Common myeloid progenitor, CD34-positive (primary cell): ENCODE data around the gene ADARB2.
"Not testable (repeated sequence)": the region's sequence is repeated elsewhere in the genome, so short reads cannot be mapped to it uniquely, and the experiment has no call there.

Experiments used
- CTCF ChIA-PET: fragments of 350-600 bp; sonication (Branson Sonifier 250); formaldehyde crosslinking; loops from one replicate; lab custom pipeline; 2021; ENCODE audit warnings: antibody characterized with exemption; lab: Charles Lee
- POLR2A ChIA-PET: fragments of 350-600 bp; sonication (Branson Sonifier 250); formaldehyde crosslinking; loops from one replicate; lab custom pipeline; 2021; ENCODE audit warnings: antibody characterized with exemption; lab: Charles Lee
- DNase-seq, 3 donors: peaks; one replicate each; pipeline versions ENCODE4 v3.0.0 to v3.0.0-alpha.2; 2013
- H3K27ac ChIP-seq, 2 experiments: 1 replicate in 1 of 2; 2 replicates in 1 of 2; pipeline ENCODE4 v1.7.0; 2013; ENCODE audit warnings: inconsistent platforms in 2 of 2, low read length in 2 of 2, mild to moderate bottlenecking in 2 of 2, low read depth in 1 of 2, moderate library complexity in 1 of 2; ENCODE audit not compliant: severe bottlenecking in 2 of 2, insufficient read depth in 1 of 2, poor library complexity in 1 of 2
- H3K27me3 ChIP-seq, 5 experiments: replicated peaks in 2 of 5; 1 replicate in 3 of 5; 2 replicates in 2 of 5; pipeline versions ENCODE4 v1.6.1 to v1.7.0; 2013; ENCODE audit warnings: low read length in 4 of 5, mild to moderate bottlenecking in 2 of 5, moderate library complexity in 2 of 5, inconsistent platforms in 1 of 5; ENCODE audit not compliant: insufficient read depth in 5 of 5, control insufficient read depth in 4 of 5
- H3K36me3 ChIP-seq, 4 experiments: 1 replicate in 2 of 4; 2 replicates in 2 of 4; pipeline versions ENCODE4 v1.6.1 to v1.7.0; 2013; ENCODE audit warnings: low read length in 3 of 4, control low read depth in 1 of 4, mild to moderate bottlenecking in 1 of 4; ENCODE audit not compliant: control insufficient read depth in 4 of 4, insufficient read depth in 4 of 4
- H3K4me1 ChIP-seq, 4 experiments: 1 replicate in 3 of 4; 2 replicates in 1 of 4; pipeline versions ENCODE4 v1.6.1 to v1.7.1; 2013; ENCODE audit warnings: low read length in 3 of 4, mild to moderate bottlenecking in 3 of 4, control low read depth in 1 of 4, inconsistent platforms in 1 of 4, moderate library complexity in 1 of 4; ENCODE audit not compliant: control insufficient read depth in 4 of 4, insufficient read depth in 4 of 4; ENCODE audit errors: control extremely low read depth in 1 of 4
- H3K4me3 ChIP-seq, 7 experiments: 1 replicate in 4 of 7; 2 replicates in 3 of 7; pipeline versions ENCODE4 v1.5.1 to v1.7.0; 2013; ENCODE audit warnings: mild to moderate bottlenecking in 7 of 7, low read length in 6 of 7, moderate library complexity in 6 of 7, inconsistent platforms in 2 of 7, low read depth in 2 of 7, control low read depth in 1 of 7; ENCODE audit not compliant: insufficient read depth in 4 of 7, control insufficient read depth in 1 of 7; ENCODE audit errors: extremely low read depth in 1 of 7
- H3K9me3 ChIP-seq, 5 experiments: 1 replicate in 4 of 5; 2 replicates in 1 of 5; pipeline versions ENCODE4 v1.6.1 to v1.7.1; 2013; ENCODE audit warnings: low read length in 4 of 5, mild to moderate bottlenecking in 2 of 5, inconsistent platforms in 1 of 5, low read depth in 1 of 5, moderate library complexity in 1 of 5; ENCODE audit not compliant: control insufficient read depth in 4 of 5, insufficient read depth in 2 of 5; ENCODE audit errors: control extremely low read depth in 1 of 5
- WGBS: methylation state at CpG from one replicate; pipeline ENCODE4 v1.1.5; 2013; ENCODE audit not compliant: insufficient coverage; 5-methylcytosine and 5-hydroxymethylcytosine counted together

Gene ADARB2

DNA sequence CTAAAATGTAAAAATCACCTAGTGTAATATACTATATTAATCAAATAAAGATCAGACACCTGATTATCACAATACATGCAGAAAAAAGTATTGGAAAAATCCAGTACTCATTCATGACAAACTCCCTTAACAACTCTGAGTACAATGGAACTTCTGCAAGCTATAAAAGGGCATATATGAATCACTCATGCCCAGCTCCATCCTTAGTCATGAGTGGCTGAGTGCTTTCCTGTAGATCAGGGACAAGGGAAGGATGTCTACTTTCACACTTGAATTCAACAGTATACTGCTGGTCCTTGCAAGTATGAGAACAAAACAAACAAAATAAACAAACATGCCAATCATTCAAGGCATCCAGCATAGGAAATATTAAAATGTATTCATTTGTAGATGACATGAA, 116.5 kb downstream of the ADARB2 start:
- Histone ChIP-seq H3K27me3 (peaks cover 0 to 9% (median 2%) of the 10 kb centered on the region in 5 experiments), H3K9me3 (peaks cover 0 to 4% (median 3%) of the 10 kb centered on the region in 5 experiments), H3K4me1 (no peaks in the 10 kb centered on the region), H3K4me3 (no peak overlapping the region), H3K27ac (no peak overlapping the region), H3K36me3 (no peaks in the 10 kb centered on the region)
- POLR2A ChIA-PET, result no interaction called here
- DNase-seq, result no peak
- CTCF ChIA-PET, result no interaction called here

DNA sequence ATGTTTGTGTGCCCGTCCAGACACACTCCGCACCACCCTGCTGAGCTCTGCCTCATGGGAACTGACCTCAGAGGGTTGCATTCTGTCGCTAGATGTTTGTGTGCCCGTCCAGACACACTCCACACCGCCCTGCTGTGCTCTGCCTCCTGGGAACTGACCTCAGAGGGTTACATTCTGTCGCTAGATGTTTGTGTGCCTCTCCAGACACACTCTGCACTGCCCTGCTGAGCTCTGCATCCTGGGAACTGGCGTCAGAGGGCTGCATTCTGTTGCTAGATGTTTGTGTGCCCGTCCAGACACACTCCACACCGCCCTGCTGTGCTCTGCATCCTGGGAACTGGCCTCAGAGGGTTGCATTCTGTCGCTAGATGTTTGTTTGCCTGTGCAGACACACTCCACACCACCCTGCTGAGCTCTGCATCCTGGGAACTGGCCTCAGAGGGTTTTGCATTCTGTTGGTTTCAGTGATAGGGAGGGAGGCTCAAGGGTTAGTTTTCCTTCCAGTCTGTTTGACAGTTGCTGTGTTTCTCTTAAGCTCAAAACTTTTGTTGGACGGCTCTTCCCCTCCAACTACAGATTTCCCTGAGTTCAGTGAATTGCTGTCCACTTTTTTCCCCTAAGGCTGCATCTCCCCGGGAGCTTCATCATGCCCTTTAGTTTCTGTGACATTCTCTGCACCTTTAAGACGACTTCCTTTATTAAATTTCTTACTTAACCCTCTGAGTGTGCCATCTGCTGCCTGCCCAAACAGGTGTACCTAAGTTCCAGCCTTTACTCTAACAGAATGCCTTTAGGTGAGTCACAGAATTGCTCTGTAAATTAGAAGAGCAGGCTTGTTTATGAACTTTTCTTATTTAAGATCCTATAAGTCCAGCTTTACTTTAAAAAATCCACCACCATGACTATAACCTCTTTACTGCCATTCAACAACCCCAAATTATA, 119.7 kb downstream of the ADARB2 start:
- CTCF ChIA-PET, H3K4me3 ChIP-seq, H3K27ac ChIP-seq, H3K9me3 ChIP-seq, H3K36me3 ChIP-seq, H3K4me1 ChIP-seq, POLR2A ChIA-PET, DNase-seq: not testable (repeated sequence)
- H3K27me3 ChIP-seq, result peaks cover 0 to 12% (median 2%) of the 10 kb centered on the region in 5 experiments
- WGBS, result 44% methylated on average over 7 of the region's 13 CpGs

DNA sequence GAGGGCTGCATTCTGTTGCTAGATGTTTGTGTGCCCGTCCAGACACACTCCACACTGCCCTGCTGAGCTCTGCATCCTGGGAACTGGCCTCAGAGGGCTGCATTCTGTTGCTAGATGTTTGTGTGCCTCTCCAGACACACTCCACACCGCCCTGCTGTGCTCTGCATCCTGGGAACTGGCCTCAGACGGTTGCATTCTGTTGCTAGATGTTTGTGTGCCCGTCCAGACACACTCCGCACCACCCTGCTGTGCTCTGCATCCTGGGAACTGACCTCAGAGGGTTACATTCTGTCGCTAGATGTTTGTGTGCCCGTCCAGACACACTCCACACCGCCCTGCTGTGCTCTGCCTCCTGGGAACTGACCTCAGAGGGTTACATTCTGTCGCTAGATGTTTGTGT, 120.6 kb downstream of the ADARB2 start:
- 56% methylated on average over 7 of the region's 9 CpGs for WGBS
- H3K9me3 ChIP-seq, DNase-seq, POLR2A ChIA-PET, H3K4me1 ChIP-seq, H3K36me3 ChIP-seq, H3K27ac ChIP-seq, CTCF ChIA-PET, H3K4me3 ChIP-seq: not testable (repeated sequence)
- peaks cover 0 to 19% (median 2%) of the 10 kb centered on the region in 5 experiments for H3K27me3 ChIP-seq

- Histone ChIP-seq H3K9me3 (peaks cover 0 to 4% (median 3%) of the 10 kb centered on the region in 5 experiments), H3K27me3 (peaks cover 0 to 27% (median 2%) of the 10 kb centered on the region in 5 experiments), H3K36me3 (no peaks in the 10 kb centered on the region), H3K4me1 (peaks cover 0 to 4% (median 0%) of the 10 kb centered on the region in 4 experiments), H3K4me3 (no peak overlapping the region), H3K27ac (no peak overlapping the region)
- ChIA-PET POLR2A (no interaction called here), CTCF (no interaction called here)
- 73% methylated on average over 12 of the region's 12 CpGs for WGBS
- DNase-seq, result no peak
These were observed 122.0 kb downstream of the ADARB2 start for GRCh38 chr10:1615186-1615954.

DNA sequence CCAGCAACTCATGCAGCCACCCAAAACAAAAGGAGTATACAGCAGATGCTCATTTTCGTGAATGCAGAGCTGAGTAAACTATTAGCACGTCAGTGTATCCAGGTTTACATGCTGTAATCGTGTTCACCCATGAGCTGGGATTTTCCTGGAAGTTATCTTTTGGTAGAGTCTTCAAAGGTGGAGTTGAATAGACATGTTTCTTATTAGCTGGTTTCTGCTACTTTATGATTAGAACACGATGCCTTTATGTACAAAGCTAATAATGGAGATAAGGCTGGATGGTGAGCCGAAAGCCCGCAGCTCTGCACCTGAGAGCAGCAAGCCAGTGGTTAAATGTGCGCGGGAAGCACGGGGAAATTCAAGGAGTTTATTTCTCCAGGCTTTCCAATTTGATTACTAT, 123.8 kb downstream of the ADARB2 start:
- Histone ChIP-seq H3K4me1 (peaks cover 0 to 4% (median 0%) of the 10 kb centered on the region in 4 experiments), H3K9me3 (no peaks in the 10 kb centered on the region), H3K36me3 (no peaks in the 10 kb centered on the region), H3K27ac (no peak overlapping the region), H3K4me3 (no peak overlapping the region), H3K27me3 (peaks cover 0 to 44% (median 6%) of the 10 kb centered on the region in 5 experiments)
- peak in 1 of 3 donors; percentile 4 for DNase-seq
- ChIA-PET POLR2A (interaction anchor here (0.5 kb wide), 1 partner anchor 46 kb away, joined by 3 read pairs; no protein-coding TSS in a partner anchor), CTCF (no interaction called here)
- WGBS, result 88% methylated on average over 4 of the region's 9 CpGs

DNA sequence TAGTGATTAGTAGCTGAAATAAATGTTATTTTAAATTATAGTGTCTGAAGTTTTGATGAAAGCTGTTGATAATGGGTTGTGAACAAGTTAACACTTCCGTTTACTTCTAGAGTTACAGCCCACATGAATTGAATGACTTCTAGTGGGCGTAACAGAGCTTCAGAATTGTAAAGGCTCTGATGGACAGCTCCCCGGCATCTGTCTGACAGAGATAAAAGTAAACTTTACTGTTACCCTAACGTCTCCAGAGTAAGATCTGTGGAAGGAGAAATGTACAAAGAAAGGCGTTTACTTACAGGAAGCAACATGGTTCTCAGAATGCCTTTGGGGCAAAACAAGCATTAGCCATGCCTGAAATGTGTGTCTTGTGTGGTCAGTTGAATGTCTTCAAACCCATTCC, 124.4 kb downstream of the ADARB2 start:
- ChIA-PET CTCF (interaction anchor here (0.9 kb wide), 1 partner anchor 9 kb away, joined by 4 read pairs; no protein-coding TSS in a partner anchor), POLR2A (no interaction called here)
- peaks cover 0 to 4% (median 0%) of the 10 kb centered on the region in 4 experiments for H3K4me1 ChIP-seq
- WGBS, result 26% methylated on average over 4 of the region's 5 CpGs
- H3K9me3 ChIP-seq, result no peaks in the 10 kb centered on the region
- H3K4me3 ChIP-seq, result no peak overlapping the region
- no peaks in the 10 kb centered on the region for H3K36me3 ChIP-seq
- peak; percentile 16 to 62 (median 56) for DNase-seq
- H3K27ac ChIP-seq, result no peak overlapping the region
- H3K27me3 ChIP-seq, result peaks cover 0 to 50% (median 9%) of the 10 kb centered on the region in 5 experiments
